Heart right ventricle (tissue), 16 donors: ENCODE results near the gene LBHD1. TPM values are rescaled to one million over a fixed set of nuclear protein-coding genes. Genes with fewer than 3 reads are reported as not detected.
A peak's percentile ranks its signal among the peaks of the same experiment; 100 is the strongest.

Experiments
- ATAC-seq, 8 donors: fragments of 200-7000 bp; cut with Tn5 transposase; one replicate each; pipeline ENCODE4 v1.9.1; 2020; ENCODE audit warnings: mild to moderate bottlenecking in 8 of 8, moderate library complexity in 8 of 8, moderate number of reproducible peaks in 1 of 8
- DNase-seq, 2 donors: peaks; one replicate each; pipeline ENCODE4 v3.0.0-alpha.2; 2020
- H3K27ac ChIP-seq, 10 donors: fragments of 200-600 bp; sonication (generic) in 2 of 10; one replicate each; pipeline versions ENCODE4 v1.5.0 to v1.8.0; 2020 to 2022; ENCODE audit warnings: mild to moderate bottlenecking in 3 of 10
- H3K27me3 ChIP-seq, 7 donors: fragments of 200-600 bp; one replicate each; pipeline ENCODE4 v1.8.0; 2021 to 2022; ENCODE audit warnings: mild to moderate bottlenecking in 2 of 7
- H3K36me3 ChIP-seq, 9 donors: fragments of 200-600 bp; sonication (generic) in 1 of 9; one replicate each; pipeline versions ENCODE4 v1.5.0 to v1.8.0; 2020 to 2022; ENCODE audit warnings: mild to moderate bottlenecking in 2 of 9
- H3K4me1 ChIP-seq, 9 donors: fragments of 200-600 bp; sonication (generic) in 1 of 9; one replicate each; pipeline versions ENCODE4 v1.5.0 to v1.8.0; 2020 to 2022; ENCODE audit warnings: mild to moderate bottlenecking in 4 of 9
- H3K4me3 ChIP-seq, 10 donors: fragments of 200-600 bp; sonication (generic) in 2 of 10; one replicate each; pipeline versions ENCODE4 v1.5.0 to v1.8.0; 2020 to 2022; ENCODE audit warnings: mild to moderate bottlenecking in 7 of 10, moderate library complexity in 2 of 10
- H3K9me3 ChIP-seq, 11 donors: fragments of 200-600 bp in 10 of 11; sonication (generic) in 2 of 11; one replicate each; pipeline versions ENCODE4 v1.5.0 to v1.8.0; 2013 to 2022; ENCODE audit warnings: mild to moderate bottlenecking in 2 of 11, control low read depth in 1 of 11, moderate library complexity in 1 of 11
- CTCF ChIP-seq, 9 donors: fragments of 200-600 bp; sonication (generic) in 2 of 9; IDR thresholded peaks; one replicate each; pipeline versions ENCODE4 v1.5.0 to v1.8.0; 2021 to 2022; ENCODE audit warnings: antibody characterized with exemption in 9 of 9, mild to moderate bottlenecking in 5 of 9, moderate library complexity in 1 of 9
- WGBS, 2 donors: extraction: QIAGEN DNeasy Blood & Tissue Kit; methylation state at CpG; one replicate each; pipeline ENCODE4 v1.1.7; 2013; ENCODE audit warnings: inconsistent platforms in 1 of 2; 5-methylcytosine and 5-hydroxymethylcytosine counted together
- intact Hi-C, 10 donors: fragments of 100-400 bp; cut with DNase I; formaldehyde crosslinking; loops; one replicate each; pipeline versions ENCODE4 v1.11.1 to v1.14.2; 2022
- polyA plus RNA-seq, 2 donors: library from polyadenylated mRNA; stranded (reverse); fragments of 200-250 nt; gene quantifications; one replicate each; pipeline ENCODE4 v1.2.3, GENCODE V29; 2013
- total RNA-seq, 10 donors: library from RNA; stranded (reverse); fragmentation: NEBNext Ultra II Directional in 3 of 10; extraction: Animal tissue kit (Norgen Biotek cat#: 25700) in 3 of 10; gene quantifications; one replicate each; pipeline versions ENCODE4 v1.2.1 to v1.2.4, GENCODE V29; 2021 to 2023
- donor health status: Arrhythmogenic right ventricular cardiomyopathy.
- donor health status: ischemic (EF 13 %, LVEDD 7.1; RV severe dilation, severe dysfunction).
- donor health status: healthy with polysubstance abuse.
- donor health status: DM: no; HTN: yes; CAD: no.
- donor health status: DM: no; HTN: no; CAD: no.
- donor health status: ischemic (EF 25% LVEDD 6.9; RV normal size, moderate dysfunction).
- donor health status: ischemic (EF 25% LVEDD 5.7; RV mildly dilated, moderate dysfunction).
- donor health status: healthy.
- donor health status: DM: yes; HTN: yes; CAD: no.
- donor health status: Ischemic cardiomyopathy.
- donor health status: ischemic (EF 35%, LVEDD 5.7; RV mildly dilated, moderate dysfunction).
- donor health status: nonischemic (EF 11% LVEDD 7.7; RV severe dilation, severe dysfunction).
- donor health status: DM: yes; HTN: yes; CAD: no.
- donor health status: PGD.
- donor health status: ischemic (EF 29% LVEDD 5.4; RV normal size, mild dysfunction).
- donor health status: nonischemic (EF 23%, LVEDD 6.1; RV moderate dilation, normal function).

LBHD1 gene
- total and polyA plus RNA-seq, 12 donors = 1.6 to 6.4 (median 3.0) TPM

GRCh38 chr11:62614275-62614674, 57.8 kb downstream of the LBHD1 start:
- ATAC-seq (no peak), DNase-seq (no peak)
- intact Hi-C loops = loop anchor here in 1 of 10 donors (5.0 kb wide), 1 partner anchor 38 kb away; the partner anchor contains the start of gene INTS5
- Histone ChIP-seq H3K27ac (peak overlapping the region in 4 of 10 donors; percentile 96 to 98 (median 98)), H3K4me1 (peaks cover 9 to 32% (median 26%) of the 10 kb centered on the region in 9 donors), H3K4me3 (no peak overlapping the region), H3K9me3 (no peaks in the 10 kb centered on the region), H3K36me3 (peaks cover 0 to 57% (median 10%) of the 10 kb centered on the region in 9 donors), H3K27me3 (no peaks in the 10 kb centered on the region)
- TF ChIP-seq CTCF (IDR thresholded peaks at IDR 0.05) = no peak
- 80 to 82% methylated on average over 8 of the region's 8 CpGs for WGBS, 2 donors

DNA sequence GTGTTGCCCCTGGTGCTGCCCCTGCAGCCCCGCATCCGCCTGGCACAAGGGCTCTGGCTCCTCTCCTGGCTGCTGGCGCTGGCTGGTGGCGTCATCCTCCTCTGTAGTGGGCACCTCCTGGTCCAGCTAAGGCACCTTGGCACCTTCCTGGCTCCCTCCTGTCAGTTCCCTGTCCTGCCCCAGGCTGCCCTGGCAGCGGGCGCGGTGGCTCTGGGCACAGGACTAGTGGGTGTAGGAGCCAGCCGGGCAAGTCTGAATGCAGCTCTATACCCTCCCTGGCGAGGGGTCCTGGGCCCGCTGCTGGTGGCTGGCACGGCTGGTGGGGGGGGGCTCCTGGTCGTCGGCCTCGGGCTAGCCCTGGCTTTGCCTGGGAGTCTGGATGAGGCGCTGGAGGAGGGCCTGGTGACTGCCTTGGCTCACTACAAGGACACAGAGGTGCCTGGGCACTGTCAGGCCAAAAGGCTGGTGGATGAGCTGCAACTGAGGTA, 58.7 kb downstream of the LBHD1 start:
- WGBS, 2 donors = 56 to 57% methylated on average over 15 of the region's 15 CpGs
- peaks cover 9 to 36% (median 27%) of the 10 kb centered on the region in 9 donors for H3K4me1 ChIP-seq
- no peaks in the 10 kb centered on the region for H3K27me3 ChIP-seq
- H3K9me3 ChIP-seq = no peaks in the 10 kb centered on the region
- peak in 4 of 8 donors; percentile 2 to 11 (median 6) for ATAC-seq
- intact Hi-C loops = loop anchor here in 1 of 10 donors (5.0 kb wide), 1 partner anchor 39 kb away; the partner anchor contains the start of gene INTS5
- TF ChIP-seq CTCF (IDR thresholded peaks at IDR 0.05) = no peak
- peak overlapping the region; percentile 91 to 98 (median 96) for H3K27ac ChIP-seq
- H3K36me3 ChIP-seq = peaks cover 0 to 62% (median 10%) of the 10 kb centered on the region in 9 donors
- peak overlapping the region in 8 of 10 donors; percentile 65 to 93 (median 76) for H3K4me3 ChIP-seq
- DNase-seq = no peak

Other genes starting within 250 kb of the LBHD1 start
- gene AHNAK, start 125.5 kb downstream of the LBHD1 start, total RNA-seq = 100 to 1,000 TPM; 259 to 447 (median 386) TPM
- gene AHNAK, start 125.5 kb downstream of the LBHD1 start, polyA plus RNA-seq = 100 to 1,000 TPM; 101 to 113 TPM
- 1,000 to 10,000 TPM in 5 of 10 donors, 100 to 1,000 TPM in 5; 784 to 1,131 (median 1,002) TPM for gene EEF1G, start 98.4 kb downstream of the LBHD1 start, total RNA-seq
- gene EEF1G, start 98.4 kb downstream of the LBHD1 start, polyA plus RNA-seq = 1,000 to 10,000 TPM in 1 of 2 donors, 100 to 1,000 TPM in 1; 555 to 1,173 TPM
- 10 to 100 TPM in 8 of 10 donors, 1 to 10 TPM in 2; 8.2 to 17.9 (median 12.3) TPM for gene TUT1, start 80.7 kb downstream of the LBHD1 start, total RNA-seq
- gene TUT1, start 80.7 kb downstream of the LBHD1 start, polyA plus RNA-seq = 10 to 100 TPM in 1 of 2 donors, 1 to 10 TPM in 1; 9.3 to 19.2 TPM
- 10 to 100 TPM; 25.0 to 45.3 (median 29.8) TPM for gene MTA2, start 70.4 kb downstream of the LBHD1 start, total RNA-seq
- gene MTA2, start 70.4 kb downstream of the LBHD1 start, polyA plus RNA-seq = 10 to 100 TPM; 22.1 to 35.3 TPM
- 10 to 100 TPM in 8 of 10 donors, 1 to 10 TPM in 2; 7.7 to 27.2 (median 15.2) TPM for gene EML3, start 59.5 kb downstream of the LBHD1 start, total RNA-seq
- 10 to 100 TPM; 18.9 to 50.4 TPM for gene EML3, start 59.5 kb downstream of the LBHD1 start, polyA plus RNA-seq
- gene ROM1, start 59.0 kb downstream of the LBHD1 start, total RNA-seq = 1 to 10 TPM in 8 of 10 donors, under 1 TPM in 2; 0.81 to 4.4 (median 1.8) TPM
- gene ROM1, start 59.0 kb downstream of the LBHD1 start, polyA plus RNA-seq = 1 to 10 TPM; 5.3 to 6.6 TPM
- gene B3GAT3, start 50.3 kb downstream of the LBHD1 start, total RNA-seq = 10 to 100 TPM in 7 of 10 donors, 1 to 10 TPM in 3; 6.8 to 20.7 (median 10.6) TPM
- gene B3GAT3, start 50.3 kb downstream of the LBHD1 start, polyA plus RNA-seq = 10 to 100 TPM; 29.5 to 41.2 TPM
- gene GANAB, start 25.7 kb downstream of the LBHD1 start, total RNA-seq = 100 to 1,000 TPM in 3 of 10 donors, 10 to 100 TPM in 7; 84.0 to 148 (median 96.7) TPM
- gene GANAB, start 25.7 kb downstream of the LBHD1 start, polyA plus RNA-seq = 10 to 100 TPM; 53.2 to 87.2 TPM
- gene INTS5, start 19.0 kb downstream of the LBHD1 start, total RNA-seq = 10 to 100 TPM in 8 of 10 donors, 1 to 10 TPM in 2; 9.7 to 15.0 (median 10.9) TPM
- gene INTS5, start 19.0 kb downstream of the LBHD1 start, polyA plus RNA-seq = 1 to 10 TPM; 2.8 to 8.3 TPM
- 10 to 100 TPM; 25.8 to 41.5 (median 30.0) TPM for gene C11orf98, start 7.1 kb downstream of the LBHD1 start, total RNA-seq
- gene C11orf98, start 7.1 kb downstream of the LBHD1 start, polyA plus RNA-seq = 100 to 1,000 TPM in 1 of 2 donors, 10 to 100 TPM in 1; 75.9 to 210 TPM
- 1 to 10 TPM; 2.4 to 7.7 (median 4.2) TPM for gene CSKMT, start 7.0 kb downstream of the LBHD1 start, total RNA-seq
- gene CSKMT, start 7.0 kb downstream of the LBHD1 start, polyA plus RNA-seq = 10 to 100 TPM in 1 of 2 donors, 1 to 10 TPM in 1; 8.8 to 15.7 TPM
- gene UQCC3, start 594 bp downstream of the LBHD1 start, total RNA-seq = 1 to 10 TPM; 3.9 to 9.5 (median 5.5) TPM
- 10 to 100 TPM; 18.0 to 23.0 TPM for gene UQCC3, start 594 bp downstream of the LBHD1 start, polyA plus RNA-seq
- gene UBXN1, start 6.8 kb upstream of the LBHD1 start, total RNA-seq = 100 to 1,000 TPM in 1 of 10 donors, 10 to 100 TPM in 9; 57.8 to 100 (median 81.2) TPM
- 100 to 1,000 TPM in 1 of 2 donors, 10 to 100 TPM in 1; 83.1 to 175 TPM for gene UBXN1, start 6.8 kb upstream of the LBHD1 start, polyA plus RNA-seq
- gene LRRN4CL, start 17.3 kb upstream of the LBHD1 start, total RNA-seq = 1 to 10 TPM; 2.0 to 9.5 (median 2.6) TPM
- 1 to 10 TPM; 1.9 to 2.8 TPM for gene LRRN4CL, start 17.3 kb upstream of the LBHD1 start, polyA plus RNA-seq
- gene BSCL2, start 35.2 kb upstream of the LBHD1 start, total RNA-seq = 10 to 100 TPM in 9 of 10 donors, 1 to 10 TPM in 1; 8.5 to 26.8 (median 15.7) TPM
- gene BSCL2, start 35.2 kb upstream of the LBHD1 start, polyA plus RNA-seq = 10 to 100 TPM; 31.4 to 83.0 TPM
- gene GNG3, start 35.4 kb upstream of the LBHD1 start, total RNA-seq = under 1 TPM in 4 of 10 donors, not detected in 6; 0.26 to 0.34 (median 0.31) TPM
- gene GNG3, start 35.4 kb upstream of the LBHD1 start, polyA plus RNA-seq = under 1 TPM in 1 of 2 donors, not detected in 1; 0.16 TPM
- gene HNRNPUL2, start 55.2 kb upstream of the LBHD1 start, total RNA-seq = 10 to 100 TPM; 26.9 to 40.9 (median 33.4) TPM
- gene HNRNPUL2, start 55.2 kb upstream of the LBHD1 start, polyA plus RNA-seq = 10 to 100 TPM; 21.4 to 35.3 TPM
- 10 to 100 TPM in 9 of 10 donors, 1 to 10 TPM in 1; 9.4 to 16.2 (median 12.9) TPM for gene TTC9C, start 56.2 kb upstream of the LBHD1 start, total RNA-seq
- 10 to 100 TPM; 20.3 to 20.8 TPM for gene TTC9C, start 56.2 kb upstream of the LBHD1 start, polyA plus RNA-seq
- gene ZBTB3, start 81.9 kb upstream of the LBHD1 start, total RNA-seq = 10 to 100 TPM in 4 of 10 donors, 1 to 10 TPM in 6; 7.5 to 14.9 (median 9.6) TPM
- 1 to 10 TPM; 2.2 to 8.6 TPM for gene ZBTB3, start 81.9 kb upstream of the LBHD1 start, polyA plus RNA-seq
- gene POLR2G, start 89.3 kb upstream of the LBHD1 start, total RNA-seq = 10 to 100 TPM; 30.9 to 57.0 (median 42.9) TPM
- 100 to 1,000 TPM in 1 of 2 donors, 10 to 100 TPM in 1; 42.1 to 134 TPM for gene POLR2G, start 89.3 kb upstream of the LBHD1 start, polyA plus RNA-seq
- 10 to 100 TPM in 3 of 10 donors, 1 to 10 TPM in 7; 7.7 to 14.7 (median 9.0) TPM for gene TAF6L, start 99.1 kb upstream of the LBHD1 start, total RNA-seq
- gene TAF6L, start 99.1 kb upstream of the LBHD1 start, polyA plus RNA-seq = 10 to 100 TPM; 12.7 to 18.9 TPM
- 10 to 100 TPM in 8 of 10 donors, 1 to 10 TPM in 2; 9.4 to 27.2 (median 17.4) TPM for gene TMEM179B, start 115.1 kb upstream of the LBHD1 start, total RNA-seq
- 10 to 100 TPM; 24.8 to 54.4 TPM for gene TMEM179B, start 115.1 kb upstream of the LBHD1 start, polyA plus RNA-seq
- 10 to 100 TPM; 21.9 to 28.6 (median 23.5) TPM for gene TMEM223, start 119.7 kb upstream of the LBHD1 start, total RNA-seq
- 10 to 100 TPM; 30.9 to 75.3 TPM for gene TMEM223, start 119.7 kb upstream of the LBHD1 start, polyA plus RNA-seq
- gene NXF1, start 133.2 kb upstream of the LBHD1 start, total RNA-seq = 10 to 100 TPM; 28.3 to 58.7 (median 36.7) TPM
- gene NXF1, start 133.2 kb upstream of the LBHD1 start, polyA plus RNA-seq = 10 to 100 TPM; 66.6 to 96.7 TPM
- gene STX5, start 159.8 kb upstream of the LBHD1 start, total RNA-seq = 10 to 100 TPM; 16.8 to 27.0 (median 19.0) TPM
- 10 to 100 TPM; 13.6 to 31.9 TPM for gene STX5, start 159.8 kb upstream of the LBHD1 start, polyA plus RNA-seq
- gene TEX54, start 160.6 kb upstream of the LBHD1 start, total RNA-seq = not detected
- gene TEX54, start 160.6 kb upstream of the LBHD1 start, polyA plus RNA-seq = not detected
- 10 to 100 TPM; 17.7 to 31.2 (median 22.9) TPM for gene WDR74, start 167.3 kb upstream of the LBHD1 start, total RNA-seq
- gene WDR74, start 167.3 kb upstream of the LBHD1 start, polyA plus RNA-seq = 10 to 100 TPM; 48.3 to 62.4 TPM
- 10 to 100 TPM; 32.0 to 78.4 (median 42.6) TPM for gene SLC3A2, start 208.6 kb upstream of the LBHD1 start, total RNA-seq
- 100 to 1,000 TPM in 1 of 2 donors, 10 to 100 TPM in 1; 36.2 to 110 TPM for gene SLC3A2, start 208.6 kb upstream of the LBHD1 start, polyA plus RNA-seq
- gene CHRM1, start 249.1 kb upstream of the LBHD1 start, total RNA-seq = not detected
- not detected for gene CHRM1, start 249.1 kb upstream of the LBHD1 start, polyA plus RNA-seq